Measurements from ENCODE around the gene PHF3. TPM values are rescaled to one million over a fixed set of nuclear protein-coding genes. Genes with fewer than 3 reads are reported as not detected.

PHF3 gene
- total RNA-seq, 2 experiments from 2014 or later = 45.6 to 50.3 TPM

DNA sequence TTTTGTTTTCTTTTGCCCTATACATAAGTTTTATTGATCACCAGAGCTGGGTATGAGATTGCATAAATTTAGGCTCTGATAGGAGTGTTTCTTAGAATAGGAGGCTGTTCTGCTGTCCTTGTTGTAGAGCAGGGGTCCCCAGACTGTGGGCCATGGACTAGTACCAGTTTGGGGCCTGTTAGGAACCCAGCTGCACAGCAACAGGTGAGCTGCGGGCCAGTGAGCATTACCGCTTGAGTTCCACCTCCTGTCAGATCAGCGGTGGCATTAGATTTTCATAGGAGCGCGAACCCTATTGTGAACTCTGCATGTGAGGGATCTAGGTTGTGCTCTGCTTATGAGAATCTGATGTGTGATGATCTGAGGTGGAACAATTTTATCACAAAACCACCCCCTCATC lies 26.2 kb downstream of the PHF3 start:
- H3K36me3 Mint-ChIP-seq (ENCODE audit: low read depth) = peaks cover 6% of the 10 kb centered on the region
- ChIA-PET POLR2A (no interaction called here), CTCF (no interaction called here)
- DNase-seq (no peak), ATAC-seq (no peak)
- no peaks in the 10 kb centered on the region for H3K9me3 Mint-ChIP-seq
- no peak overlapping the region for H3K4me3 Mint-ChIP-seq
- intact Hi-C loops (cut with micrococcal nuclease) = no loop called here
- H3K27ac Mint-ChIP-seq = no peak overlapping the region
- peaks cover 56% of the 10 kb centered on the region for H3K4me1 Mint-ChIP-seq (ENCODE audit: low read depth)
- no peak for TF ChIP-seq CTCF (IDR thresholded peaks at IDR 0.05)
- H3K27me3 Mint-ChIP-seq = no peaks in the 10 kb centered on the region

DNA sequence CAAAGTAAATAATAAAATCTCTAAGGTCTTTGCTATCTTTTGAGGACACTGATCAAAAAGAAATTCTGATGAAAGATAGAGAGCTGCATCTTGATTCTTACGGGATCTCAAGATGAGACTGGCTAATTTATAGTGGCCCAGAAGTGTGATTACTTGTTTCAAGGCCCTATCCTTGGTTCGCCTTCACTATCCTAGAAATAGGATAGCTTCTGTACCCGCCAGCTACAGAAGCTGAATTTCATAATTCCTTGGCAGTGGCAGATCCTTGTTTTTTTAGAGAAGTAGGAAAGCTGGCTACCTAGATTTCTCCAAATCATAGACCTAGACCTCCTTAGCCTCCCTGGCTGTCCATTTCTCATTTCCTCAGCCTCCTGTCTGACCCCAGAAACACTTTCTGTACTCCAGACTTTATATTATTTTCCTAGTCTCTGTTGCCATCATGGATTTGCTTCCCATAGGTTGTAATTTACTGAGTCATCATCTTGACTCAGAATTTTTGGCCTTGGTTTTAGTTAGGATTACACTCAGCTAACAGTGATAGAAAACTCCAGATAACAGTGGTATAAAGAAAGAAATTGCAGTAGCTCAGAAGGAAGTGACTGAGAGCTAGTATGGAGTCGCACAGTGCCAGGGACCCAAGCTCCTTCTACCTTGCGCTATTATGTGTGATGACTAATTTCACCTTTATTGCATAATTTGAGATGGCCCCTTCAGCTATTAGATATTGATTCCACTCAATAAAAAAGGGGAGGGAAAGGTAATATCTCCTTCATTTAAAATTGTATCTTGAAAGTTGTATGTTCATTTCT lies 27.7 kb downstream of the PHF3 start:
- H3K36me3 Mint-ChIP-seq (ENCODE audit: low read depth) = peaks cover 8% of the 10 kb centered on the region

DNA sequence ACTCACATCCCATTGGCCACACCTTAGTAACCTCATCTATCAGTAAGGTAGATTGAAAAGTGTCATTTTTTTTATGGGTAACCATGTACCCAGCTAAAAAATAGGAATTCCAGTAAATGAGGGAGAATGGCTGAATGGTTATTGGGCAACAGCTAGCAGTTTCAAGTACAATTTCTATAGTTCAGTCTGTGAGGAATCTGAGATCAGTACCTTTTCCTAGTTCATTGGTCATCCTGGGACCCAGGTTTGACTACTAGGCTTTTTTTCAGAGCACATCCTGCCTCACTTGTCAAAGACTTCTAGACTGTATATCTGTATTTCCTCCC lies 28.3 kb downstream of the PHF3 start:
- intact Hi-C loops (cut with micrococcal nuclease) = no loop called here
- no peak for DNase-seq
- Mint-ChIP-seq H3K4me1 (ENCODE audit: low read depth) (peaks cover 45% of the 10 kb centered on the region), H3K9me3 (no peaks in the 10 kb centered on the region), H3K27ac (no peak overlapping the region), H3K36me3 (ENCODE audit: low read depth) (peaks cover 8% of the 10 kb centered on the region), H3K27me3 (no peaks in the 10 kb centered on the region), H3K4me3 (no peak overlapping the region)
- POLR2A ChIA-PET = no interaction called here
- CTCF ChIA-PET = interaction anchor here (1.0 to 1.6 kb wide), 3 partner anchors 9 to 65 kb away, joined by 3 to 5 read pairs (median 3); no protein-coding TSS in a partner anchor
- no peak for ATAC-seq
- no peak for TF ChIP-seq CTCF (IDR thresholded peaks at IDR 0.05)

More for the DNA sequence above, 27.7 kb downstream of the PHF3 start:
- TF ChIP-seq CTCF (IDR thresholded peaks at IDR 0.05) = no peak
- no peak overlapping the region for H3K27ac Mint-ChIP-seq
- CTCF ChIA-PET = interaction anchor here (1.0 to 1.6 kb wide), 4 partner anchors 8 to 65 kb away, joined by 3 to 5 read pairs (median 3); no protein-coding TSS in a partner anchor
- POLR2A ChIA-PET = no interaction called here
- ATAC-seq (no peak), DNase-seq (no peak)
- no peaks in the 10 kb centered on the region for H3K27me3 Mint-ChIP-seq
- H3K4me1 Mint-ChIP-seq (ENCODE audit: low read depth) = peaks cover 49% of the 10 kb centered on the region
- H3K9me3 Mint-ChIP-seq = no peaks in the 10 kb centered on the region
- intact Hi-C loops (cut with micrococcal nuclease) = no loop called here
- no peak overlapping the region for H3K4me3 Mint-ChIP-seq

GRCh38 chr6:63671098-63671754 lies 35.6 kb downstream of the PHF3 start:
- H3K36me3 Mint-ChIP-seq (ENCODE audit: low read depth) = peaks cover 14% of the 10 kb centered on the region
- H3K9me3 Mint-ChIP-seq = no peaks in the 10 kb centered on the region
- POLR2A ChIA-PET = no interaction called here
- CTCF ChIA-PET = no interaction called here
- no peaks in the 10 kb centered on the region for H3K27me3 Mint-ChIP-seq
- DNase-seq (no peak), ATAC-seq (no peak)
- no peak for TF ChIP-seq CTCF (IDR thresholded peaks at IDR 0.05)
- H3K27ac Mint-ChIP-seq = no peak overlapping the region
- peaks cover 36% of the 10 kb centered on the region for H3K4me1 Mint-ChIP-seq (ENCODE audit: low read depth)
- intact Hi-C loops (cut with micrococcal nuclease) = no loop called here
- H3K4me3 Mint-ChIP-seq = no peak overlapping the region

- peaks cover 13% of the 10 kb centered on the region for H3K36me3 Mint-ChIP-seq (ENCODE audit: low read depth)
- POLR2A ChIA-PET = interaction anchor here (0.9 to 1.8 kb wide), 2 partner anchors 12 to 32 kb away, joined by 3 to 6 read pairs; no protein-coding TSS in a partner anchor
- no peak overlapping the region for H3K27ac Mint-ChIP-seq
- ATAC-seq (no peak), DNase-seq (no peak)
- intact Hi-C loops (cut with micrococcal nuclease) = no loop called here
- no peak overlapping the region for H3K4me3 Mint-ChIP-seq
- H3K27me3 Mint-ChIP-seq = no peaks in the 10 kb centered on the region
- H3K9me3 Mint-ChIP-seq = no peaks in the 10 kb centered on the region
- TF ChIP-seq CTCF (IDR thresholded peaks at IDR 0.05) = no peak
- CTCF ChIA-PET = interaction anchor here (1.7 kb wide), 1 partner anchor 74 kb away, joined by 4 read pairs; no protein-coding TSS in a partner anchor
- H3K4me1 Mint-ChIP-seq (ENCODE audit: low read depth) = peaks cover 31% of the 10 kb centered on the region
Measured at GRCh38 chr6:63672582-63673129, 37.1 kb downstream of the PHF3 start.

All from activated CD8-positive, alpha-beta T cell treated with anti-CD3 and anti-CD28 coated beads for 36 hours (primary cell).